Left renal pelvis (tissue), 4 donors: ENCODE data around the gene ZNF800. TPM values are rescaled to one million over a fixed set of nuclear protein-coding genes. Genes with fewer than 3 reads are reported as not detected.
"Not testable (repeated sequence)": the region's sequence is repeated elsewhere in the genome, so short reads cannot be mapped to it uniquely, and the experiment has no call there.

Experiments used
- DNase-seq, 4 donors: peaks; one replicate each; pipeline ENCODE4 v3.0.0-alpha.2; 2013; ENCODE audit warnings: low read depth in 4 of 4, low spot score in 3 of 4
- polyA plus RNA-seq, 4 donors: library from polyadenylated mRNA; unstranded; fragments of 120-200 nt; gene quantifications; one replicate each; pipeline ENCODE4 v1.2.1, GENCODE V29; 2013; ENCODE audit not compliant: insufficient read length in 4 of 4

Gene ZNF800, protein sequence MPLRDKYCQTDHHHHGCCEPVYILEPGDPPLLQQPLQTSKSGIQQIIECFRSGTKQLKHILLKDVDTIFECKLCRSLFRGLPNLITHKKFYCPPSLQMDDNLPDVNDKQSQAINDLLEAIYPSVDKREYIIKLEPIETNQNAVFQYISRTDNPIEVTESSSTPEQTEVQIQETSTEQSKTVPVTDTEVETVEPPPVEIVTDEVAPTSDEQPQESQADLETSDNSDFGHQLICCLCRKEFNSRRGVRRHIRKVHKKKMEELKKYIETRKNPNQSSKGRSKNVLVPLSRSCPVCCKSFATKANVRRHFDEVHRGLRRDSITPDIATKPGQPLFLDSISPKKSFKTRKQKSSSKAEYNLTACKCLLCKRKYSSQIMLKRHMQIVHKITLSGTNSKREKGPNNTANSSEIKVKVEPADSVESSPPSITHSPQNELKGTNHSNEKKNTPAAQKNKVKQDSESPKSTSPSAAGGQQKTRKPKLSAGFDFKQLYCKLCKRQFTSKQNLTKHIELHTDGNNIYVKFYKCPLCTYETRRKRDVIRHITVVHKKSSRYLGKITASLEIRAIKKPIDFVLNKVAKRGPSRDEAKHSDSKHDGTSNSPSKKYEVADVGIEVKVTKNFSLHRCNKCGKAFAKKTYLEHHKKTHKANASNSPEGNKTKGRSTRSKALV
- polyA plus RNA-seq, result 10 to 100 TPM; 19.2 to 24.2 (median 22.4) TPM

DNA sequence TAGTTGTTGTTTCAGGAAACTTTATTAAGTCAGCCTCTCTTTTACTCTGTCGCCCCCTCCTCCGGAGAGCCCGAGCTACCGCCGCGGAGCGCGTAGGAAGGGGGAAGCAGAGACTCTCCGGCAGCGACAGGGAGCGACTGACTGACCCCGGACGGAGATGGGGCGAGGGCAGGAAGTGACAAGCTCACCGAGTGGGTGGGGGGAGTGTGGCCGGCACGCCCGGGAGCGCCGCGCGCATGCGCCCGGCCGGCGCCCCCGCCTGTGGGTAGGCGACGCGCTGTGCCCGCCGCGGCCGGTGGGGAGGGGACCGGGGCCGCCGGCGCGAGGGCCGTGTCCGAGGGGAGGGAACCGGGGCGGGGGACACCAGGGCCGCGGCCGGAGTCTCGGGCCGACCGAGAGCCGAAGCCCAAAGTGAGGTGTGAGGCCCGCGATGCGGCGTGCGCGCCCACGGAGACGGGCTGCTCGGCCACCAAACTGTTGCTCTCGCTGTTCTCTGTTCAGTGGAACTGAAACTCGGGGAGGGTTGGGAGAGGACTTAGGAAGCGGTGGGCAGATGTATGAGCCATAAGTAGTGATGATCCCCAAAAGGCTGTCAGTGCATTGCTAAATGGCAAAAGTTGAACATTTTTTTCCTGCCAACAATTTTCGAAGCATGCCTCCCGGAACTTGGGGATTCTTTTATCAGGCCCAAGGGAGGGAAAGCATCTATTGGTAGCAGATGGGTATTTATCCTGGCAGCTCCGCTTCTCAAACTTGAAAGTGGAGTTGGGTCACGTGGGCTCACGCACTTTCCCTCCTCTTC, at the start of gene ZNF800:
TSS of gene ZNF800 (minus strand) at position 143 of the 802 bp plus-strand sequence. CDS start 1,151 bp downstream, outside the sequence.
- peak; percentile 69 to 73 (median 72) for DNase-seq

DNA sequence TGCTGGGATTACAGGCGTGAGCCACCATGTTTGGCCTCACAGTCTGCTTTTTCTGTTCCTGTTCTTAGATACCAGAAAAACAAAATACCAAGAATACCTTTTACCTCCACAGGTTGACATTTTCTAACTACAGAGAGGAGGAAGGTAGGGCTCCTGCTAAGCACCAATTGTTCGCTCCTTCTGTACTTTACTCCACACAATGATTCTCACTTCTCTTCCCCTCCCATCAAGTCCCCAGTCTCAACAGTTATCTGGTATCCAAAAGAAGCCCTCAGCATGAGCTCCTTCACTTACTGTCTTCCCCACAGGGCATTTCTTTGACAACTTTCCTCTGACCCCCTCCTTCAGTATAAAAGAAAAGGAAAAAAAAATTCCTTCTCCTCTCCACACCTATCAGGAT, 47.7 kb upstream of the ZNF800 start:
- no peak for DNase-seq

DNA sequence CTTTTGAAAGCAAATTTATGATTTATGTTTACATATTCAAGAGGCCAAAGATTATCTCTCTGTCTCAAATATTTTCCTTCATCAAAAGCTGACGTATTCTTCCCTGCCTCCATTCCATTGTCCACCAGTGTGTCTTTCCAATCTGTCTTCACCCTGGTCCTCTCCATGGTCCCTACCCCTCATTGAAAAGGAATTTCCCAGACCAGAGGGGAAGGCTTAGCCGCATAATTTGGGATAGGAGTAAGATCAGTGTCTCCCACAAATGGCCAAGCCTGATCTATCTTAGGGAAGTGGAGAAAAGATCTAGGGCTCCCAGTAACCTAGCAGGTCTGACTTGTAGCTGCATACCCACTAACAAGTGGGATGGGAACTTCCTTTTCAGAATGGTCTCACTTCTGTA, 46.3 kb upstream of the ZNF800 start:
- DNase-seq, result no peak

DNA sequence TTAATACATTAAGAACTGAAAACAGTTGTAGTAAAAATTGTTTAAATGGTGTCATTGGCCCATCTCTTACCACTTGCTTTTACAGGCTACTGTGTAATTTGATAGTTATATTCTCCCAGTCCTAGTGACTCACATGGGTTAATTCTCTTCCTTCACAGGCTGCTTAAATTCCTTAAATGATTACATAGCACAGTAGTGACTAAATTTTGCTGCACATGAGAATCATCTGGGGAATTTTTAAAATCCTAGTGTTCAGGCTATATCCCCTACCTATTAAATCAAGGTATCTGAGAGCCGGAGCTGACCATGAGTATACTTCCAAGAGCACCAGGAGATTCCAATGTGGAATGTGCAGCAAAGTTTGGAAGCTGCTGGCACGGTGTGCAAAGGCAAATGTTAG, 45.3 kb upstream of the ZNF800 start:
- no peak for DNase-seq

DNA sequence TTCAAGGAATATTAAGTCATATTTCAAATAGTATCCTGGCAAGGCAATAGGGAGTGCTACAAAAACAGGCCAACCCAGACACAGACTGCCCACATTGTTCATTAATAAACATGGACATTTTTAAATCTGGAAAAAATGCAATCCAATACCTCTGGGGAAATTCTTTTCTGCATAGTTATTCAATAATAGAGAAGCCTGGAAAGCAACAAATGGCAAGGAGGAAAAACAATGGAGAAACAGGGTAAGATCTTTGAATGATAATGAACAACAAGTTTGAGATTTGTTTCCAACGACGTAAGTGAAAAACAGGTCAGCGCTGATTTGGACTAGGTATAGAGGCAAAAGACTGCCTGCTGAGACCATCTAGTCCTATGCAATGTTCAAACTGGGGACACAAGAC, 44.7 kb upstream of the ZNF800 start:
- DNase-seq, result no peak

DNA sequence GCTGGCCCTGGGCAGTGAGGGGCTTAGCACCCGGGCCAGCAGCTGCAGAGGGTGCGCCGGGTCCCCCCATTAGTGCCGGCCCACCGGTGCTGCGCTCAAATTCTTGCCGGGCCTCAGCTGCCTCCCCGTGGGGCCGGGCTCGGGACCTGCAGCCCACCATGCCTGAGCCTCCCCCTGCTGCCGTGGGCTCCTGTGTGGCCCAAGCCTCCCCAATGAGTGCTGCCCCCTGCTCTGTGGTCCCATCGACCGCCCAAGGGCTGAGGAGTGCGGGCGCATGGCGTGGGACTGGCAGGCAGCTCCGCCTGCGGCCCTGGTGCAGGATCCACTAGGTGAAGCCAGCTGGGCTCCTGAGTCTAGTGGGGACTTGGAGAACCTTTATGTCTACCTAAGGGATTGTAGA, 36.8 kb upstream of the ZNF800 start:
- DNase-seq, result not testable (repeated sequence)

DNA sequence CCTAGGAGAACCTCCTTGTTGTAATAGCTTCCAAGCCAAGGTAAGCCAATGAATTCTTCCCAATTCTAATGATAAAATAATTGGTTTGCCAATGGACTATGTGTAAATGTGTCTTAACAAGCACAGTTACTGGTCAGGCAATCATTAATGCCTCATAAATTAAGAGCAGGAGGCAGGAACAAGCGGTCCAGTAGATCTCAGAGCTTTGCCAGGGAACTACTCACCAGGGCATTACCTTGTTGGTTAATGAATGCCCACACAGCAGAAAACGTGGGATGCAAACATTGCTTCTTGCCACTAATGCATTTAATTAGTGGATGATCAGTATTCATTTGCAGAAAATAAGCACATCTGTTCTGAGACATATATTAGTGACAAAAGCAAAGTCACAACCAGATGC, 26.7 kb upstream of the ZNF800 start:
- DNase-seq, result no peak

DNA sequence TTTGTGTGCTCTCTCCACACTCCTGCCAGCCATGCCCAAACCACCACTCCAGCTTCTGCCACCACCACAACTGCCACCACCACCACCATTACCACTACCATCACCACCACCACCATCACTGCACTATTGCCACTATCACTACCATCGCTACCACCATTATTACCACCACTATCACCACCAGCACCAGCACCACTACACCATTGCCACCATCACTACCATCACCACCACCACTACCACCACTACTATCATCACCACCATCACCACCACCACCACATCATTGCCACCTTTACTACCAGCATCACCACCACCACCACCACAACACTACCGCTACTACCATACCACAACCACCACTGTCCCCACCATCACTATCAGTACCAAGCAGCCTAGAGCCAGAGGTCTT, 26.0 kb upstream of the ZNF800 start:
- DNase-seq, result no peak

DNA sequence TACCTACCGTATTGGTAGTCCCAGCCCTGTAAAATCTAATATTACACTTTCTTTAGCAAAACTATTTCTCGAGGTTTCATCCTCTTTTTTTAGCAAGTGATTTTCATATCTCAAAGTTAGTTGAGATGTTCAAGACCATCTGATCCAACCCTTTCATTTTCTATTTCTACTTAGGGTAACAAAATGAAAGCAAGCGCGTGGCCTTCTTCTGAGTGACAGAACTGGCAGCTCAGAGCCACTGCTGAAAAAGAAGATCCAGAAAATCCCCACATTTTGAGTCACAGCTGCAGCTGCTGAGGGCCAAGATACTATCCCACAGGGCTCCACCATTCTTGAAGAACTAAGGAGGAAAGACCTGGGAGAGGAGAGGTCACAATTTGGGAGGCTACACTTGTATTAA, 24.8 kb upstream of the ZNF800 start:
- no peak for DNase-seq

DNA sequence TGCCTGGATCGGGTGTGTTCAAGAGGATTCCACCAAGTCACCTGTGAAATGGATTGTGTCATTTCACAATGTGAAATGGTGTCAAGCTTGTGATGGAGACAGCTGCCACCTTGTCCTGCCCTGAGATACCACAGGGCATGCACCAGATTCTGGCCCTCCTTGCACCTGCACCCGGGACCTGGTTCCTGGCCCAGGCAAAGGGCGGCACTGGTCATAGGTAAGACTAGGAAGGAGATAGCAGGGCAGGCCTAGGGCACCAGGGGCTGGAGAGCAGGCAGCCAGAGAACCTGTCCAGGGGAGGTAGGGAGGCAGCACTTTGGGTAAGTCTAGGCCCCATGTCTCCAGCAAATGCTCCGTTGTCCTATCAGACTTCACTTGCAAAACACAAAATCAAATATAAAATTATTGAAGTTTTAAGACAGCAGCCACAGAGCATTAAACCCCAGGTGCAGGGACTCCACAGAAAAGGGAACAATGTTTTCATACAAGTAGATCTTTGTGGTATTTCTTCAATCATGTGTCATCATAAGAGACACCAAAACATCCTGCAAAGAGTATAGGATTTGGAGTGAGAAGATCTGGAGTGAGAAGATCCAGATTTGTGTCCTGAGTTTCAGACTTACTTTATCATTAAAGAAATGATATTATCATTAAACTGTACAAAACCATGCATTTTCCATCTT, 22.7 kb upstream of the ZNF800 start:
- no peak for DNase-seq

DNA sequence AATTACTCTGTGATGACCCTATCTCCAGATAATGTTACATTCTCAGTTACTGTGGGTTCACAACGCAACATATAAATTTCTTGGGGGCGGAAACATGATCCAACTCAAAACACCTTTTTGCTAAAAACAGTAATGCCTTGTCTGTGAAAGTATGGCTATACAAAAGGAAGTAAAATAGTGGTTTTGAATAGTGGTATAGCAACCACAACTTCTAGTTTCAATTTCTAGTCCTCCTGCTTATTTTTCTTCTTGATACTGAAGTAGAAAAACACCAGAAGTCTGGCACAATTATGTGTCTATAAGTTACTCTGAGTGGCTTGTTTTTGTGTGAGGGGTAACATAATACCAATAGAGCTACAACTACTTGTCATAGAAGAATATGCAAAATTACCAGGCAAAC, 21.5 kb upstream of the ZNF800 start:
- no peak for DNase-seq

DNA sequence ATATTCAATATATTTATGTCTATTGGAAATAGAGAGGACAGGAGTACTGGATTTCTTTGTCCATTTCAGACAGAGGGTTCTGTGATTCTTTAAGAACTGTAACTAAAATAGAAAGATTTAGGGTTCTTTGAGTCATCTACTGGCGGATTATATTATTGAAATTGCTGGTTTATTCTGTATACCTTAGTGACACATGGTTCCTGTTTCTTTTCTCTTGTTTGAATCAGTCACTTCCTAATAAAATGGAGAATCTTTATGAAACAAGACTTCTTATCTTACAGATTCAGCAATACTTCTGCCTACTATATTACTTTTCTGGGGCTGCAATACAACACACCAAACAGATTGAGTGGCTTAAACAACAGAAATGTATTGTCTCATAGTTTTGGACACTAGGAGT, 20.8 kb upstream of the ZNF800 start:
- DNase-seq, result no peak

DNA sequence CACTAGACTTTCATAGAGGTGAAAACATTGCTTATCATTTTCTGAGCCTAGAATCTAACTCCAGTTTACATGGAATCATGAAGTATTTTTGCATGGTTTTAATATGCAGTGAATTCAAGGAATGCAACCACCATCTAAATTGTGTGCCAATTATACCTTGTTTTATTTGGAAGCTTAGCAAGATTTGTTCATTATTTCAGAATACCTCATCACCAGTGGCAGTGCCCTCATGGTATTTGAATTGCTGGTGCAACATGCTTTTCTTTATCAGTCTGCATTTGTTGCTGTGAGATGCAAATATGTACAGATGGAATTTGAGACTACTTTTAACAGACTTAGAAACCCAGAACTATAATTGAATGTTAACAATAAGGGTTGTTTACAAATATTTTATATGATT, 18.7 kb upstream of the ZNF800 start:
- no peak for DNase-seq

DNA sequence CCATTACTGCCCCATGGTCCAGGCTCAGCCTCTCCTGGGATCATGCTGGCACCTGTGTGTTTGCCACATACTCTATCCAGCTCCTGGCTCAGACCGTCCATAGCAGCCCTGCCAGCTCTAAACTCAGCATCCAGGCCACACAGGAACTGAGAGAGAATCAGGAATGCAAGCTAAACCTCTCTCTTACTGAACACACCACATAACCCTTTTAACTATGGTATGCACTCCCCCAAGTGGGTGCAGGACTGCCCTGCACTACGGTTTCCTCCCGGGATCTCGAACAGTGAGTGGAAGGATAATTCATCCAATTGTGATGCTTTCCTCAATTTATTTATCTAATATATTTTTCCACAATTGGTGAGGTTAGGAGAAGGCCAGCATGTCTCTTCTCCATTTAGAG, 17.1 kb upstream of the ZNF800 start:
- DNase-seq, result no peak

DNA sequence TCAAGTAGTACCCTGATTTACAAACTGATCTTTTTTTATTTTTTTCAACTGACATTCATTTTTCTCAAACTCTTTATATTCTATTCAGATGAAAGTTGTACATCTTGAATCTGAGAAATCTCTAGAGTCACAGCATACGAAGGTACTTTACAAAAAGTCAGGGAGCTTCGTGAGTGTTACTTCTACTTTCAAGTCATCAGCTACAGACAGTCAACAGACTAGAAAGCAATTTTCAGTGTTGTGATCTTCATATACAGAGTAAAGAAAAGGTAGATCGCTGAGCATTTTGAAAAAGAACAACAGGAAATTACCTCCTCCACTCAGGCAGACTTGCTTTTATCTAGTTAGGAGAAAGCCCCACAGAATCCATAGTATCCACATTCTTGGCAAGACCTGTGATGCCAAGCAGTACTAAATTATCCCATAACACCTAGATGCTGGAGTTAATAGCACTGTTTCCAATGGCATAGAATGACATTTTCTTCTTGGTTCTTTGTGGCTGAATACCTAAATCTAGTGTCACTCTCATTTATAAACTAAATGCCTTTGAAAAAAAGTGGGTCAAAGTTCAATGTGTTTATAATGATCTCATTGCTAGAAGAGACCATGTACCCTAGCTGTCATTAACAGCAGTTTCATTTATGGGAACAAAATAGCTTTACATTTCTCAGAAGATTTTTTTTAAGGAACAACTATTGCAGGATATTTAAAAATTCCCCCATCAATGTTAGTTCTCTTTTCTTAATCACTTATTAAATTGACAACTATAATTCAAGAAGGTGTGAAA, 12.0 kb upstream of the ZNF800 start:
- no peak for DNase-seq

DNA sequence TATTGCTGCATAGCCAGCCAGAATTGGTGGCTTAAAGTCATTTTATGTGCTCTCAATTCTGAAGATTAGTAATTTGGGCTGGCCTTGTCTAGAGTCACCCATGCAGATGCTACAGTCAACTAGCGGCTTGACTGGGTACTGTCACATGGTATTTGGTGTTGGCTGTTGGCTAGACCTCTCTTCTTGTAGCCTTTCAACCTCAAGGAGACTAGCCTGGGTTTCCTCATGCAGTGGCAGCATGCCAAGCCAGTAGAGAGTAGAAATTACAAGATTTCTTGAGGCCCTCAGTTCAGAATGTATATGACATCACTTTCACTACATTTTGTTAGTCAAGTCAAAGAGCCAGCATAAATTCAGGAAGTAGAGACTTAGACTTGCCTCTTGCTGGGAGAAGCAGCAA, 3.7 kb upstream of the ZNF800 start:
- DNase-seq, result no peak

DNA sequence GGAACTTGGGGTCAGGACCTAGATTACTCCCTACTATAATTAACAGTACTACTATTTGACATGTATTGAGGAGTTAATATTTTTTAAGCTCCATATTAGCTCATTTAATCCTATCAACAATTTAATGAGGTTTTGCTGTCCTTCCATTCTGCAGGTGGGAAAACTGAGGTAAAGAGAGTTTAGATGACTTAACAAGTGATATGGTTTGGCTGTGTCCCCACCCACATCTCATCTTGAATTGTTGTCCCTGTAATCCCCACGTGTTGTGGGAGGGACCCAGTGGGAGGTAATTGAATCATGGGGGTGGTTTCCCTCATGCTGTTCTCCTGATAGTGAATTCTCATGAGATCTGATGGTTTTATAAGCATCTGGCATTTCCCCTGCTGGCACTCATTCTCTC, 2.6 kb upstream of the ZNF800 start:
- DNase-seq, result not testable (repeated sequence)

DNA sequence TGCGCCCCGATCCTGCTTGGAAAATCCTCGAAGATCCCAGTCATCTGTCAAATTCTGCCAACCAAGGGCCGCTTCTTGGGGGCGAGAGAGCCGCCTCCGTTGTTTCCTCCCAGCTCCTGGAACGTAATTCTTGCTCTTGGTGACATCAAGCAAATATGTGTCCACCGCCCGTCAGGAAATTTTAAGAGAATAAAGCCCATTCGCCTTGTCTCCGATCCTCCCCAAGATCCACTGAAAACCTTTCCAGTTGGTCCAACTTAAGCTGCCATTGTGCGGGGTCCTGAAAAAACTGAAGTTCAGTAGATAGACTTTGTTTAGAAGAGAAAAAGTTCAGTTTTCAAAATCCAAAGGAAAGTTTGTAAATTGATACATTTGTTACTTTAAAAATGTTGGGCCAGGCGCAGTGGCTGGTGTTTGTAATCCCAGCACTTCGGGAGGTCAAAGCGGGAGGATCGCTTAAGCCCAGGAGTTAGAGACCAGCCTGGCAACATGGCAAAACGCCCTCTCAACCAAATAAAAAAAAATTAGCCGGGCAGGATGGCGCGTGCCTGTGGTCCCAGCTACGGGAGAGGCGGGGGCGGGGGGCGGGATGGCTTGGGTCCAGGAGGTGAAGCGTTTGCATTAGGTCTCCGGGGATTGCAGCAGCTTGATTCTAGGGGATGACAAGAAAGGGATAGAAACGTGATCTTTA, 1.0 kb upstream of the ZNF800 start:
- peak in 2 of 4 donors; percentile 3 to 5 for DNase-seq

DNA sequence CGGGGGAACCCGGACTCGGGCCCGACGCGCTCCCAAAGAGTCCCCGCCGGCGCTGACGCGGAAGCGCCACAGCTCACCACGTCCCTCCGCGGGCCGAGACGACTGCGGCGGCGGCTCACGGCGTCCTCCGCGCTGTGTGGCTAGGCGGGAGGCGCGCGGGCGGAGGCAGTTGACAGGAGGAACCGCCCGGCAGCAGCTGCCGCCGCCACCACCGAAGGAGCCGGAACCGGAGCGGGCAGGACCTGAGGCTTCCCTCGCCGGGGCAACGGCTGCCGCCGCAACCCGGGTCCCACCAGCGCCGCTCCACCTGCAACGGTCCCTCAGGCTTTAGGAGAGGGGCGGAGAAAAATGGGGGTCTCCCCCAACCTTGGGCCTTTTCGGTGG, 334 bp downstream of the ZNF800 start:
- peak in 1 of 4 donors; percentile 43 for DNase-seq
